H1 (cell line): ENCODE data around the gene DYNC1I1. TPM values are rescaled to one million over a fixed set of nuclear protein-coding genes. Genes with fewer than 3 reads are reported as not detected.

Experiments used
- CBX5 ChIP-seq: fragments of 300-800, 300-1000 bp; sonication (generic); IDR thresholded peaks from 2 replicates; pipeline ENCODE4 v1.7.1; 2016; ENCODE audit warnings: antibody characterized with exemption, low read length, low read depth
- NRF1 ChIP-seq: IDR thresholded peaks from 2 replicates; pipeline ENCODE4 v1.6.1; 2011; ENCODE audit warnings: mild to moderate bottlenecking, low read depth, low read length, improper control_type of control experiment
- SIN3A ChIP-seq, 2 experiments: IDR thresholded peaks in 1 of 2; conservative IDR thresholded peaks in 1 of 2; 2 replicates each; pipeline ENCODE4 v1.6.1; 2011 to 2012; ENCODE audit warnings: low read length in 2 of 2, improper control_type of control experiment in 1 of 2, low read depth in 1 of 2, mild to moderate bottlenecking in 1 of 2
- polyA plus RNA-seq, 7 experiments: library from polyadenylated mRNA; depleted of rRNA in 3 of 7; stranded (reverse) in 5 of 7; unstranded in 2 of 7; fragments of >200 nt in 5 of 7; fragments of 200-250 nt in 2 of 7; gene quantifications; 1 replicate in 5 of 7; 2 replicates in 1 of 7; 4 replicates in 1 of 7; pipeline versions ENCODE4 v1.2.1 to v1.2.3, GENCODE V29; 2011 to 2013; ENCODE audit warnings: missing spikeins in 2 of 7, mixed read lengths in 2 of 7
- total RNA-seq: library from RNA; stranded (reverse); fragmentation: NEBNext Ultra II Directional; extraction: Animal tissue kit (Norgen Biotek cat#: 25700); gene quantifications from 2 replicates; pipeline ENCODE4 v1.2.1, GENCODE V29; 2021

DYNC1I1 gene
- total and polyA plus RNA-seq, 2 of the 8 experiments (the other 6 are each of a cell fraction or from before 2014, with no cell fraction given) = 0.45 to 0.58 TPM

GRCh38 chr7:96100737-96101136, 328.4 kb downstream of the DYNC1I1 start (continued):
- no peak for TF ChIP-seq NRF1
- TF ChIP-seq SIN3A (conservative IDR thresholded peaks at IDR 0.05 in 1 of 2, IDR thresholded peaks at IDR 0.05 in 1 of 2; ENCODE audit: low read depth in 1 of 2, low read length in 2 of 2) = no peak
- no peak for TF ChIP-seq CBX5
